ENCODE measurements around the gene DOCK1. TPM values are rescaled to one million over a fixed set of nuclear protein-coding genes. Genes with fewer than 3 reads are reported as not detected.

The DOCK1 gene
- total and polyA plus RNA-seq, 2 donors (not counting 1 experiment from before 2014, with no cell fraction given) = 20.5 to 91.0 TPM

GRCh38 chr10:127332631-127333030, 427.4 kb downstream of the DOCK1 start:
- H3K9ac ChIP-seq (ENCODE audit: insufficient read depth, low read length) = no peak overlapping the region
- TF ChIP-seq EZH2 (IDR thresholded peaks at IDR 0.05; ENCODE audit: low read length, missing control alignments) = no peak
- TF ChIP-seq CTCF (conservative IDR thresholded peaks at IDR 0.05 in 1 of 2, IDR thresholded peaks at IDR 0.05 in 1 of 2; ENCODE audit: low read depth in 1 of 2, low read length in 2 of 2) = no peak
- H3K4me3 ChIP-seq (replicated peaks in 1 of 4; ENCODE audit: control extremely low read depth in 1 of 4, insufficient read depth in 1 of 4, low read depth in 3 of 4, low read length in 4 of 4) = no peak overlapping the region
- no peaks in the 10 kb centered on the region for H3K79me2 ChIP-seq (ENCODE audit: control insufficient read depth, insufficient read depth, low read length)
- H3K27me3 ChIP-seq (ENCODE audit: control insufficient read depth, insufficient read depth, low read length) = no peaks in the 10 kb centered on the region
- H3K36me3 ChIP-seq (ENCODE audit: control insufficient read depth, insufficient read depth, low read length) = no peaks in the 10 kb centered on the region
- H4K20me1 ChIP-seq (ENCODE audit: control insufficient read depth, extremely low read depth, insufficient read depth, low read length) = no peaks in the 10 kb centered on the region
- DNase-seq (ENCODE audit: low read depth in 2 of 2) = no peak
- no peak overlapping the region for H3K27ac ChIP-seq (ENCODE audit: insufficient read depth, low read length)
- no peaks in the 10 kb centered on the region for H3K9me3 ChIP-seq (ENCODE audit: control insufficient read depth, insufficient read depth, low read depth, low read length)
- no peaks in the 10 kb centered on the region for H3K4me1 ChIP-seq (ENCODE audit: control insufficient read depth, extremely low read depth, insufficient read depth, low read length)
- H3K4me2 ChIP-seq (ENCODE audit: extremely low read depth, insufficient read depth, low read length) = no peak overlapping the region
- H2AFZ ChIP-seq (ENCODE audit: low read length) = no peak overlapping the region

GRCh38 chr10:127337801-127338200, 432.6 kb downstream of the DOCK1 start:
- Histone ChIP-seq H3K27ac (ENCODE audit: insufficient read depth, low read length) (no peak overlapping the region), H3K9me3 (ENCODE audit: control insufficient read depth, insufficient read depth, low read depth, low read length) (no peaks in the 10 kb centered on the region), H4K20me1 (ENCODE audit: control insufficient read depth, extremely low read depth, insufficient read depth, low read length) (no peaks in the 10 kb centered on the region), H3K79me2 (ENCODE audit: control insufficient read depth, insufficient read depth, low read length) (no peaks in the 10 kb centered on the region), H3K4me2 (ENCODE audit: extremely low read depth, insufficient read depth, low read length) (no peak overlapping the region), H3K36me3 (ENCODE audit: control insufficient read depth, insufficient read depth, low read length) (no peaks in the 10 kb centered on the region), H2AFZ (ENCODE audit: low read length) (no peak overlapping the region), H3K4me1 (ENCODE audit: control insufficient read depth, extremely low read depth, insufficient read depth, low read length) (no peaks in the 10 kb centered on the region), H3K4me3 (replicated peaks in 1 of 4; ENCODE audit: control extremely low read depth in 1 of 4, insufficient read depth in 1 of 4, low read depth in 3 of 4, low read length in 4 of 4) (no peak overlapping the region), H3K9ac (ENCODE audit: insufficient read depth, low read length) (no peak overlapping the region), H3K27me3 (ENCODE audit: control insufficient read depth, insufficient read depth, low read length) (no peaks in the 10 kb centered on the region)
- DNase-seq (ENCODE audit: low read depth in 2 of 2) = no peak
- TF ChIP-seq CTCF (conservative IDR thresholded peaks at IDR 0.05 in 1 of 2, IDR thresholded peaks at IDR 0.05 in 1 of 2; ENCODE audit: low read depth in 1 of 2, low read length in 2 of 2) = no peak
- no peak for TF ChIP-seq EZH2 (IDR thresholded peaks at IDR 0.05; ENCODE audit: low read length, missing control alignments)

GRCh38 chr10:127338399-127339110, 433.3 kb downstream of the DOCK1 start:
- no peaks in the 10 kb centered on the region for H3K79me2 ChIP-seq (ENCODE audit: control insufficient read depth, insufficient read depth, low read length)
- no peak overlapping the region for H3K9ac ChIP-seq (ENCODE audit: insufficient read depth, low read length)
- no peak overlapping the region for H3K4me3 ChIP-seq (replicated peaks in 1 of 4; ENCODE audit: control extremely low read depth in 1 of 4, insufficient read depth in 1 of 4, low read depth in 3 of 4, low read length in 4 of 4)
- H3K4me2 ChIP-seq (ENCODE audit: extremely low read depth, insufficient read depth, low read length) = no peak overlapping the region
- peak; percentile 10 to 65 for DNase-seq (ENCODE audit: low read depth in 2 of 2)
- no peak overlapping the region for H2AFZ ChIP-seq (ENCODE audit: low read length)
- H3K9me3 ChIP-seq (ENCODE audit: control insufficient read depth, insufficient read depth, low read depth, low read length) = no peaks in the 10 kb centered on the region
- no peaks in the 10 kb centered on the region for H4K20me1 ChIP-seq (ENCODE audit: control insufficient read depth, extremely low read depth, insufficient read depth, low read length)
- no peaks in the 10 kb centered on the region for H3K4me1 ChIP-seq (ENCODE audit: control insufficient read depth, extremely low read depth, insufficient read depth, low read length)
- no peak for TF ChIP-seq CTCF (conservative IDR thresholded peaks at IDR 0.05 in 1 of 2, IDR thresholded peaks at IDR 0.05 in 1 of 2; ENCODE audit: low read depth in 1 of 2, low read length in 2 of 2)
- TF ChIP-seq EZH2 (IDR thresholded peaks at IDR 0.05; ENCODE audit: low read length, missing control alignments) = no peak
- H3K27me3 ChIP-seq (ENCODE audit: control insufficient read depth, insufficient read depth, low read length) = no peaks in the 10 kb centered on the region
- H3K27ac ChIP-seq (ENCODE audit: insufficient read depth, low read length) = no peak overlapping the region
- H3K36me3 ChIP-seq (ENCODE audit: control insufficient read depth, insufficient read depth, low read length) = no peaks in the 10 kb centered on the region

Measured in fibroblast of lung (primary cell).